ENCODE measurements around the gene ZCCHC7.

ZCCHC7 gene

GRCh38 chr9:37385286-37385685, 264.9 kb downstream of the ZCCHC7 start:
- TF ChIP-seq REST (IDR thresholded peaks at IDR 0.05; ENCODE audit: insufficient replicate concordance, low read depth) = no peak
- no peak for TF ChIP-seq SPI1 (IDR thresholded peaks at IDR 0.05; ENCODE audit: borderline replicate concordance, low read depth)
- no peak for TF ChIP-seq POLR2AphosphoS5 (IDR thresholded peaks at IDR 0.05; ENCODE audit: low read depth)
- no peak for TF ChIP-seq CTCF (IDR thresholded peaks at IDR 0.05; ENCODE audit: insufficient read depth, low read length)
- no peak for TF ChIP-seq GABPA (IDR thresholded peaks at IDR 0.05; ENCODE audit: low read depth)
- no peak for DNase-seq (ENCODE audit: low read depth in 1 of 2, low spot score in 1 of 2)
- H3K4me3 ChIP-seq (replicated peaks; ENCODE audit: insufficient read depth, low read length) = no peak overlapping the region
- H3K27me3 ChIP-seq (ENCODE audit: insufficient read depth, poor library complexity, severe bottlenecking) = no peaks in the 10 kb centered on the region
- no peak overlapping the region for H3K27ac ChIP-seq (replicated peaks)

- H3K27me3 ChIP-seq (ENCODE audit: insufficient read depth, poor library complexity, severe bottlenecking) = no peaks in the 10 kb centered on the region
- TF ChIP-seq SPI1 (IDR thresholded peaks at IDR 0.05; ENCODE audit: borderline replicate concordance, low read depth) (peak; percentile 25; the same call in 1 of the 2 replicates), GABPA (IDR thresholded peaks at IDR 0.05; ENCODE audit: low read depth) (no peak)
- no peak for DNase-seq (ENCODE audit: low read depth in 1 of 2, low spot score in 1 of 2)
- H3K27ac ChIP-seq (replicated peaks) = no peak overlapping the region
- no peak overlapping the region for H3K4me3 ChIP-seq (replicated peaks; ENCODE audit: insufficient read depth, low read length)
Observed at GRCh38 chr9:37386988-37387387, 266.6 kb downstream of the ZCCHC7 start.

- Histone ChIP-seq H3K27ac (replicated peaks) (no peak overlapping the region), H3K27me3 (ENCODE audit: insufficient read depth, poor library complexity, severe bottlenecking) (no peaks in the 10 kb centered on the region), H3K4me3 (replicated peaks; ENCODE audit: insufficient read depth, low read length) (no peak overlapping the region)
- TF ChIP-seq REST (IDR thresholded peaks at IDR 0.05; ENCODE audit: insufficient replicate concordance, low read depth) = no peak
- no peak for TF ChIP-seq SPI1 (IDR thresholded peaks at IDR 0.05; ENCODE audit: borderline replicate concordance, low read depth)
- no peak for TF ChIP-seq GABPA (IDR thresholded peaks at IDR 0.05; ENCODE audit: low read depth)
- no peak for TF ChIP-seq POLR2AphosphoS5 (IDR thresholded peaks at IDR 0.05; ENCODE audit: low read depth)
- TF ChIP-seq CTCF (IDR thresholded peaks at IDR 0.05; ENCODE audit: insufficient read depth, low read length) = no peak
- peak in 1 of 2 experiments; percentile 19 for DNase-seq (ENCODE audit: low read depth in 1 of 2, low spot score in 1 of 2)
Observed at GRCh38 chr9:37390759-37391158, 270.4 kb downstream of the ZCCHC7 start.

GRCh38 chr9:37392272-37392671, 271.9 kb downstream of the ZCCHC7 start:
- no peak overlapping the region for H3K27ac ChIP-seq (replicated peaks)
- TF ChIP-seq POLR2AphosphoS5 (IDR thresholded peaks at IDR 0.05; ENCODE audit: low read depth) = no peak
- TF ChIP-seq SPI1 (IDR thresholded peaks at IDR 0.05; ENCODE audit: borderline replicate concordance, low read depth) = no peak
- no peak for TF ChIP-seq CTCF (IDR thresholded peaks at IDR 0.05; ENCODE audit: insufficient read depth, low read length)
- TF ChIP-seq GABPA (IDR thresholded peaks at IDR 0.05; ENCODE audit: low read depth) = no peak
- no peak for TF ChIP-seq REST (IDR thresholded peaks at IDR 0.05; ENCODE audit: insufficient replicate concordance, low read depth)
- H3K27me3 ChIP-seq (ENCODE audit: insufficient read depth, poor library complexity, severe bottlenecking) = no peaks in the 10 kb centered on the region
- H3K4me3 ChIP-seq (replicated peaks; ENCODE audit: insufficient read depth, low read length) = no peak overlapping the region
- no peak for DNase-seq (ENCODE audit: low read depth in 1 of 2, low spot score in 1 of 2)

All from HL-60 (cell line).